GM12872 (cell line): Measurements from ENCODE around the gene CFH.

Experiments
- TF ChIP-seq, protein P1 (sequence below): IDR thresholded peaks from 3 replicates; pipeline ENCODE4 v1.5.1; 2011; ENCODE audit warnings: low read depth, mild to moderate bottlenecking, low read length, moderate library complexity; ENCODE audit not compliant: insufficient read depth

The CFH gene

DNA sequence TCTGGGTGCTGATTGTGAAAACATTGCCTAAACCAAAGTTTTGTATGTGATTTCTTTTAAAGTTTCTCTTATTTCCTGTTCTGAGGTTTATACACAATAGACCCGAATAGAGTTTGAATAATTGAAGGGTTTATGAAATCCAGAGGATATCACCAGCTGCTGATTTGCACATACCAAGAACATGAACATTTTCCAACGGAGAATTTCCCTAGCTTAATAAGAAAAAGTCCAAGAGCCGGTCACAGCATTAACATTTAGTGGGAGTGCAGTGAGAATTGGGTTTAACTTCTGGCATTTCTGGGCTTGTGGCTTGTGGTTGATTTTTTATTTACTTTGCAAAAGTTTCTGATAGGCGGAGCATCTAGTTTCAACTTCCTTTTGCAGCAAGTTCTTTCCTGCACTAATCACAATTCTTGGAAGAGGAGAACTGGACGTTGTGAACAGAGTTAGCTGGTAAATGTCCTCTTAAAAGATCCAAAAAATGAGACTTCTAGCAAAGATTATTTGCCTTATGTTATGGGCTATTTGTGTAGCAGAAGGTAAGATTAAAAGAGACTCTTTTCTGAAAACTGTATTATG, at the start of gene CFH:
CFH (plus strand) TSS at position 407 of the 579 bp plus-strand sequence; CDS start at position 482, 75 bp downstream.
- TF ChIP-seq, protein P1, sequence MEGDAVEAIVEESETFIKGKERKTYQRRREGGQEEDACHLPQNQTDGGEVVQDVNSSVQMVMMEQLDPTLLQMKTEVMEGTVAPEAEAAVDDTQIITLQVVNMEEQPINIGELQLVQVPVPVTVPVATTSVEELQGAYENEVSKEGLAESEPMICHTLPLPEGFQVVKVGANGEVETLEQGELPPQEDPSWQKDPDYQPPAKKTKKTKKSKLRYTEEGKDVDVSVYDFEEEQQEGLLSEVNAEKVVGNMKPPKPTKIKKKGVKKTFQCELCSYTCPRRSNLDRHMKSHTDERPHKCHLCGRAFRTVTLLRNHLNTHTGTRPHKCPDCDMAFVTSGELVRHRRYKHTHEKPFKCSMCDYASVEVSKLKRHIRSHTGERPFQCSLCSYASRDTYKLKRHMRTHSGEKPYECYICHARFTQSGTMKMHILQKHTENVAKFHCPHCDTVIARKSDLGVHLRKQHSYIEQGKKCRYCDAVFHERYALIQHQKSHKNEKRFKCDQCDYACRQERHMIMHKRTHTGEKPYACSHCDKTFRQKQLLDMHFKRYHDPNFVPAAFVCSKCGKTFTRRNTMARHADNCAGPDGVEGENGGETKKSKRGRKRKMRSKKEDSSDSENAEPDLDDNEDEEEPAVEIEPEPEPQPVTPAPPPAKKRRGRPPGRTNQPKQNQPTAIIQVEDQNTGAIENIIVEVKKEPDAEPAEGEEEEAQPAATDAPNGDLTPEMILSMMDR = no peak

DNA sequence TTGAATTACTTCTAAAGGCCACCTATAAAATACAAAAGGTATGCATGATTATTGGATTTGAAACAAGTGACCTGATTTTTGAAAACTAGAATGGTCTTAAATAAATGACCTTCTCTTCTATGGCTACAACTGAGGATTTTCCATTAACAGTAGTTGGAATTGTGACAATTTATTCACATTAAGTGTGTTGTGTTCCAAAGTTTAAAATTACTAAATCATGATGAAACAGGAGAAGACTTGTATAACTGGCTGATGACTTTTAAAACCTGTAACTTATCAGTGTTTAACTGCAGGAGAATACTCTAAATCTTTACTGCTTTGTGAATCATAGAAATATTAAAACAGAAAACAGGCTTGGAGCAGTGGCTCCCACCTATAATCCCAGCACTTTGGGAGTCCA, 48.2 kb upstream of the CFH start:
- TF ChIP-seq, protein P1 = no peak

DNA sequence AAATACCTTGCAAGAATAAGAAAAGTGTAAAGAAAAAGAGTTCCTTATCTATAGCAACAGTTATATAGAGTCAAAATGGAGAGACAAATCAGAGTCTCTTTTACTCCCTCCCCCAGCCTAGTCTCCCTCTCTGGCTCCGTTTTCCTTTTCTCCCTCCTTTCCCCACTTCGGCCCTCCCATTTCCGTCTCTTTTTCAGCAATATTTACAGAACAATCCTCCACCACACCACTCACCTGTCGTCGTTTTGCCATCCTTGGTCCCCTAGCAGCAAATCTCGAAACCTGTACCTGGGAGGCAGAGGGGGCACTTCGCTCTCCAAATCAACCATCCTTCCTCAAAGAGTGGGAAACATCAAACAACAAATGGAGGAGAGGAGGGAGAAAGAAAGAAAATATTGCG, 43.9 kb upstream of the CFH start:
- TF ChIP-seq, protein P1 = no peak

DNA sequence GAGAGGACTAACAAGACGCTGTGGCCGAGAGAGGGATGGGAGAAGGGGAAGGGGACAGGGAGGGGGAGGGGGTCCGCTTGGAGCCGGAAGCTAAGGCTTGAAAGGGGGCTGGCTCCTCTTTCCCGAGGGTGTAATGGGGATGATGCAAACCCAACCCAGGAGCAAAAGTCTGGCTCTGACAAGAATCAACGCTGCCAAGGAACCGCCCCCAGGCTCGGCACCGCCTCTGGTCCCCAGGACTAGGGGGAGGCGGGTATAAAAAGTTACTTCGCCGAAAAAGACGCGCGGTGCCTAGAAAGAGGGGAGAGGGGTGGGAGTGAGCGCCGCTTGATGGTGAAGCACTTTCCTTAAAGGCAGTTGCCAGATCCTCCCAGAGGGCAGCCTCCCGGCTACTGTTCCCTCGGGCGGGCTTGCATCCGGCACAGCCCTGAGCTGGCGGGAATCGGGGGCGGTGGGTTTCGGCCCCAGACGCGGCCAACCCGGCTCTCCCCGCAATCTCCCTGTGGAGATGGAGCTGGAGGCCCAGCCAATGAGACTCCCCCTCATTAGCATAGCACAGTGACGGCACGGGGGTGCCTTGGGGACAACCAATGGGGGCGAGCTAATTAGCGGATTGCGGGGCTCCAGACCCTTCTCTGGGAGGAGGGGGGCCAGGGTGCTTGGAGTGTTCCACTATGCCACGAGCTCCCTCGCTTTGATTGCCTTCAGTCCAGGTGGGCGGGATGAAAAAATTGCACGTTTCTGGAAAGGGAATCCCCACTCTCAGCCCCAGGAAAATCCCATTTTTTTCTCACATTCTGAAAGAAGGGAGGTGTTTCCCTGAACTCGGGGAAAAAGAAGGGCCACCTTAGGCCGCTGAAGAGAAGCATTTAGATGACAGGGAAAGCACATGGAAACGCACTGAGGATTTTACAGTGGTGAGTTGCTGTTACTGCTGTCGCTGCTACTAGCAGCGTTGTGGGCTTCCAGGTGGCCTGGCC, 43.2 kb upstream of the CFH start, which contains the start of gene KCNT2:
KCNT2 (minus strand) TSS at position 51 of the 980 bp plus-strand sequence. CDS start 131 bp downstream, outside the sequence.
- TF ChIP-seq, protein P1 = no peak

- TF ChIP-seq, protein P1 = no peak
Observed at GRCh38 chr1:196609370-196609737, 42.5 kb upstream of the CFH start.

- TF ChIP-seq, protein P1 = no peak
Observed at GRCh38 chr1:196611873-196612272, 40.0 kb upstream of the CFH start.

GRCh38 chr1:196619721-196620120, 32.1 kb upstream of the CFH start:
- TF ChIP-seq, protein P1 = no peak
